ENCODE data around the gene SLC16A11. TPM values are rescaled to one million over a fixed set of nuclear protein-coding genes. Genes with fewer than 3 reads are reported as not detected.

The SLC16A11 gene
- polyA plus RNA-seq, 1 donor from 2014 or later: not detected

GRCh38 chr17:7079581-7080455 lies 35.9 kb upstream of the SLC16A11 start, which contains the start of gene CLEC10A:
Gene CLEC10A, minus strand, starts transcription at chr17:7080251. Its CDS starts 1,439 bp downstream, at chr17:7078812.
- no peaks in the 10 kb centered on the region for H3K79me2 ChIP-seq (replicated peaks; ENCODE audit: insufficient read depth, low read length)
- no peak for TF ChIP-seq POLR2AphosphoS5 (IDR thresholded peaks at IDR 0.05)
- TF ChIP-seq, protein P1, sequence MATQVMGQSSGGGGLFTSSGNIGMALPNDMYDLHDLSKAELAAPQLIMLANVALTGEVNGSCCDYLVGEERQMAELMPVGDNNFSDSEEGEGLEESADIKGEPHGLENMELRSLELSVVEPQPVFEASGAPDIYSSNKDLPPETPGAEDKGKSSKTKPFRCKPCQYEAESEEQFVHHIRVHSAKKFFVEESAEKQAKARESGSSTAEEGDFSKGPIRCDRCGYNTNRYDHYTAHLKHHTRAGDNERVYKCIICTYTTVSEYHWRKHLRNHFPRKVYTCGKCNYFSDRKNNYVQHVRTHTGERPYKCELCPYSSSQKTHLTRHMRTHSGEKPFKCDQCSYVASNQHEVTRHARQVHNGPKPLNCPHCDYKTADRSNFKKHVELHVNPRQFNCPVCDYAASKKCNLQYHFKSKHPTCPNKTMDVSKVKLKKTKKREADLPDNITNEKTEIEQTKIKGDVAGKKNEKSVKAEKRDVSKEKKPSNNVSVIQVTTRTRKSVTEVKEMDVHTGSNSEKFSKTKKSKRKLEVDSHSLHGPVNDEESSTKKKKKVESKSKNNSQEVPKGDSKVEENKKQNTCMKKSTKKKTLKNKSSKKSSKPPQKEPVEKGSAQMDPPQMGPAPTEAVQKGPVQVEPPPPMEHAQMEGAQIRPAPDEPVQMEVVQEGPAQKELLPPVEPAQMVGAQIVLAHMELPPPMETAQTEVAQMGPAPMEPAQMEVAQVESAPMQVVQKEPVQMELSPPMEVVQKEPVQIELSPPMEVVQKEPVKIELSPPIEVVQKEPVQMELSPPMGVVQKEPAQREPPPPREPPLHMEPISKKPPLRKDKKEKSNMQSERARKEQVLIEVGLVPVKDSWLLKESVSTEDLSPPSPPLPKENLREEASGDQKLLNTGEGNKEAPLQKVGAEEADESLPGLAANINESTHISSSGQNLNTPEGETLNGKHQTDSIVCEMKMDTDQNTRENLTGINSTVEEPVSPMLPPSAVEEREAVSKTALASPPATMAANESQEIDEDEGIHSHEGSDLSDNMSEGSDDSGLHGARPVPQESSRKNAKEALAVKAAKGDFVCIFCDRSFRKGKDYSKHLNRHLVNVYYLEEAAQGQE (IDR thresholded peaks at IDR 0.05; ENCODE audit: borderline replicate concordance): no peak
- TF ChIP-seq TAF1 (IDR thresholded peaks at IDR 0.05; ENCODE audit: low read depth): no peak
- no peak for TF ChIP-seq EZH2 (IDR thresholded peaks at IDR 0.05; ENCODE audit: borderline replicate concordance, insufficient read depth, low read length, poor library complexity, severe bottlenecking)
- TF ChIP-seq MXI1 (conservative IDR thresholded peaks at IDR 0.05; ENCODE audit: poor library complexity, severe bottlenecking): no peak
- TF ChIP-seq RAD21 (conservative IDR thresholded peaks at IDR 0.05): no peak
- no peak for TF ChIP-seq EP300 (conservative IDR thresholded peaks at IDR 0.05; ENCODE audit: poor library complexity, severe bottlenecking)
- TF ChIP-seq SMC3 (conservative IDR thresholded peaks at IDR 0.05; ENCODE audit: poor library complexity): no peak
- no peak for TF ChIP-seq CTCF (IDR thresholded peaks at IDR 0.05; ENCODE audit: poor library complexity, severe bottlenecking)
- H3K9me3 ChIP-seq (ENCODE audit: low read length): no peaks in the 10 kb centered on the region
- no peak within 1 kb of the TSS for H3K4me3 ChIP-seq (ENCODE audit: low read length)
- no peak within 1 kb of the TSS for H3K27ac ChIP-seq (ENCODE audit: low read length)
- no peaks in the 10 kb centered on the region for H3F3A ChIP-seq (ENCODE audit: insufficient read depth, low read length, poor library complexity, severe bottlenecking)
- no peaks in the 10 kb centered on the region for H4K20me1 ChIP-seq (ENCODE audit: insufficient read depth)
- no peak within 1 kb of the TSS for H3K4me2 ChIP-seq (ENCODE audit: low read length)
- no peak within 1 kb of the TSS for H2AFZ ChIP-seq (ENCODE audit: low read depth, low read length)
- no peaks in the 10 kb centered on the region for H3K36me3 ChIP-seq (ENCODE audit: insufficient read depth, low read length)
- H3K27me3 ChIP-seq (ENCODE audit: insufficient read depth, low read depth, low read length): no peaks in the 10 kb centered on the region
- H3K9ac ChIP-seq (ENCODE audit: low read length): no peak within 1 kb of the TSS
- H3K9me2 ChIP-seq (ENCODE audit: insufficient read depth, low read length): no peaks in the 10 kb centered on the region

GRCh38 chr17:7078711-7079110 lies 34.8 kb upstream of the SLC16A11 start:
- Histone ChIP-seq H3K36me3 (ENCODE audit: insufficient read depth, low read length) (no peaks in the 10 kb centered on the region), H3F3A (ENCODE audit: insufficient read depth, low read length, poor library complexity, severe bottlenecking) (no peaks in the 10 kb centered on the region), H3K27me3 (ENCODE audit: insufficient read depth, low read depth, low read length) (no peaks in the 10 kb centered on the region), H3K9me3 (ENCODE audit: low read length) (no peaks in the 10 kb centered on the region), H3K4me3 (ENCODE audit: low read length) (no peak overlapping the region), H3K27ac (ENCODE audit: low read length) (no peak overlapping the region), H3K9me2 (ENCODE audit: insufficient read depth, low read length) (no peaks in the 10 kb centered on the region), H3K79me2 (replicated peaks; ENCODE audit: insufficient read depth, low read length) (no peaks in the 10 kb centered on the region), H4K20me1 (ENCODE audit: insufficient read depth) (no peaks in the 10 kb centered on the region), H2AFZ (ENCODE audit: low read depth, low read length) (no peak overlapping the region), H3K4me2 (ENCODE audit: low read length) (no peak overlapping the region), H3K9ac (ENCODE audit: low read length) (no peak overlapping the region)
- TF ChIP-seq CTCF (IDR thresholded peaks at IDR 0.05; ENCODE audit: poor library complexity, severe bottlenecking) (no peak), POLR2AphosphoS5 (IDR thresholded peaks at IDR 0.05) (no peak), EP300 (conservative IDR thresholded peaks at IDR 0.05; ENCODE audit: poor library complexity, severe bottlenecking) (no peak), EZH2 (IDR thresholded peaks at IDR 0.05; ENCODE audit: borderline replicate concordance, insufficient read depth, low read length, poor library complexity, severe bottlenecking) (no peak), SMC3 (conservative IDR thresholded peaks at IDR 0.05; ENCODE audit: poor library complexity) (no peak), RAD21 (conservative IDR thresholded peaks at IDR 0.05) (no peak), TAF1 (IDR thresholded peaks at IDR 0.05; ENCODE audit: low read depth) (no peak), MXI1 (conservative IDR thresholded peaks at IDR 0.05; ENCODE audit: poor library complexity, severe bottlenecking) (no peak)
- TF ChIP-seq, protein P1 (IDR thresholded peaks at IDR 0.05; ENCODE audit: borderline replicate concordance): no peak
